ENCODE data around the gene FBXL19. TPM values are rescaled to one million over a fixed set of nuclear protein-coding genes. Genes with fewer than 3 reads are reported as not detected.

The FBXL19 gene
- total and polyA plus RNA-seq, 4 donors, result 0.31 to 4.8 (median 2.7) TPM

- DNase-seq (ENCODE audit: low spot score), result no peak
- Histone ChIP-seq H3K27me3 (ENCODE audit: control insufficient read depth in 4 of 4, insufficient read depth in 4 of 4, low read length in 3 of 4) (no peaks in the 10 kb centered on the region), H3K36me3 (ENCODE audit: control insufficient read depth in 4 of 4, insufficient read depth in 3 of 4, low read depth in 1 of 4, low read length in 3 of 4) (peaks cover 16 to 78% (median 42%) of the 10 kb centered on the region in 4 donors), H3K9ac (ENCODE audit: low read depth in 1 of 2, low read length in 2 of 2) (no peak overlapping the region), H3K27ac (ENCODE audit: low read depth in 1 of 2, low read length in 2 of 2) (no peak overlapping the region), H3K9me3 (ENCODE audit: control insufficient read depth in 4 of 4, low read length in 3 of 4) (no peaks in the 10 kb centered on the region), H3K4me1 (ENCODE audit: control insufficient read depth in 4 of 4, insufficient read depth in 4 of 4, low read length in 3 of 4) (no peaks in the 10 kb centered on the region), H3K4me3 (ENCODE audit: low read depth in 1 of 3, low read length in 3 of 3) (no peak overlapping the region)
- TF ChIP-seq REST (IDR thresholded peaks at IDR 0.05) (no peak), RXRA (IDR thresholded peaks at IDR 0.05) (no peak), RAD21 (IDR thresholded peaks at IDR 0.05) (no peak)
- WGBS, result 89% methylated on average over 4 of the region's 4 CpGs
Measured at GRCh38 chr16:30976486-30976885, 53.1 kb downstream of the FBXL19 start.

- no peak for DNase-seq (ENCODE audit: low spot score)
- peaks cover 14 to 74% (median 37%) of the 10 kb centered on the region in 4 donors for H3K36me3 ChIP-seq (ENCODE audit: control insufficient read depth in 4 of 4, insufficient read depth in 3 of 4, low read depth in 1 of 4, low read length in 3 of 4)
- TF ChIP-seq RXRA (IDR thresholded peaks at IDR 0.05), result no peak
- no peak for TF ChIP-seq REST (IDR thresholded peaks at IDR 0.05)
- no peak for TF ChIP-seq ZBTB33 (IDR thresholded peaks at IDR 0.05)
- no peak for TF ChIP-seq HNF4G (IDR thresholded peaks at IDR 0.05)
- no peak for TF ChIP-seq TAF1 (conservative IDR thresholded peaks at IDR 0.05)
- no peak overlapping the region for H3K4me3 ChIP-seq (ENCODE audit: low read depth in 1 of 3, low read length in 3 of 3)
- H3K9me3 ChIP-seq (ENCODE audit: control insufficient read depth in 4 of 4, low read length in 3 of 4), result no peaks in the 10 kb centered on the region
- no peaks in the 10 kb centered on the region for H3K4me1 ChIP-seq (ENCODE audit: control insufficient read depth in 4 of 4, insufficient read depth in 4 of 4, low read length in 3 of 4)
- H3K9ac ChIP-seq (ENCODE audit: low read depth in 1 of 2, low read length in 2 of 2), result no peak overlapping the region
- no peaks in the 10 kb centered on the region for H3K27me3 ChIP-seq (ENCODE audit: control insufficient read depth in 4 of 4, insufficient read depth in 4 of 4, low read length in 3 of 4)
- WGBS, result 90% methylated on average over 17 of the region's 17 CpGs
- H3K27ac ChIP-seq (ENCODE audit: low read depth in 1 of 2, low read length in 2 of 2), result no peak overlapping the region
Measured at GRCh38 chr16:30977502-30977901, 54.1 kb downstream of the FBXL19 start.
